Renal cortical epithelial cell (primary cell): ENCODE results near the gene PLEKHO2. TPM values are rescaled to one million over a fixed set of nuclear protein-coding genes. Genes with fewer than 3 reads are reported as not detected.

Experiments used
- DNase-seq: peaks from one replicate; pipeline ENCODE4 v3.0.0-alpha.2; 2011; ENCODE audit warnings: low read depth
- total RNA-seq: library from RNA; depleted of rRNA; stranded (reverse); fragments of >200 nt; gene quantifications from 2 replicates; pipeline ENCODE4 v1.2.3, GENCODE V29; 2014

Gene PLEKHO2
- total RNA-seq, 1 donor from 2014 or later, result 11.9 TPM

GRCh38 chr15:64825431-64826294, 16.1 kb upstream of the PLEKHO2 start, which contains the start of gene PIF1:
Gene PIF1, minus strand, starts transcription at chr15:64825647. Its CDS starts 1,312 bp downstream, at chr15:64824335.
- DNase-seq, result peak; percentile 98

GRCh38 chr15:64828985-64829384, 12.7 kb upstream of the PLEKHO2 start:
- DNase-seq, result no peak

- DNase-seq, result no peak
Observed at GRCh38 chr15:64833690-64834089, 8.0 kb upstream of the PLEKHO2 start.

GRCh38 chr15:64836023-64836536, 5.6 kb upstream of the PLEKHO2 start:
- DNase-seq, result no peak

- DNase-seq, result no peak
Observed at GRCh38 chr15:64837502-64837901, 4.2 kb upstream of the PLEKHO2 start.

- no peak for DNase-seq
Observed at GRCh38 chr15:64841060-64841343, 713 bp upstream of the PLEKHO2 start.

GRCh38 chr15:64842096-64842939, 603 bp downstream of the PLEKHO2 start:
- DNase-seq, result no peak

- DNase-seq, result no peak
Observed at GRCh38 chr15:64842986-64843561, 1.4 kb downstream of the PLEKHO2 start.

- no peak for DNase-seq
Observed at GRCh38 chr15:64843991-64844390, 2.3 kb downstream of the PLEKHO2 start.

- DNase-seq, result no peak
Observed at GRCh38 chr15:64844576-64845145, 2.9 kb downstream of the PLEKHO2 start.

GRCh38 chr15:64845183-64845611, 3.5 kb downstream of the PLEKHO2 start:
- peak; percentile 56 for DNase-seq

- no peak for DNase-seq
Observed at GRCh38 chr15:64845831-64846595, 4.3 kb downstream of the PLEKHO2 start.

GRCh38 chr15:64847016-64847415, 5.3 kb downstream of the PLEKHO2 start:
- no peak for DNase-seq

GRCh38 chr15:64847448-64847847, 5.7 kb downstream of the PLEKHO2 start:
- DNase-seq, result no peak

- no peak for DNase-seq
Observed at GRCh38 chr15:64847876-64848716, 6.4 kb downstream of the PLEKHO2 start.

GRCh38 chr15:64850778-64851502, 9.2 kb downstream of the PLEKHO2 start:
- DNase-seq, result no peak

- DNase-seq, result no peak
Observed at GRCh38 chr15:64851503-64851840, 9.8 kb downstream of the PLEKHO2 start.

- DNase-seq, result peak; percentile 52
Observed at GRCh38 chr15:64854041-64854440, 12.3 kb downstream of the PLEKHO2 start.

GRCh38 chr15:64854526-64854925, 12.8 kb downstream of the PLEKHO2 start:
- DNase-seq, result no peak
